Measurements from ENCODE around the gene MAPK8IP3.
A peak's percentile ranks its signal among the peaks of the same experiment; 100 is the strongest.

Gene MAPK8IP3

DNA sequence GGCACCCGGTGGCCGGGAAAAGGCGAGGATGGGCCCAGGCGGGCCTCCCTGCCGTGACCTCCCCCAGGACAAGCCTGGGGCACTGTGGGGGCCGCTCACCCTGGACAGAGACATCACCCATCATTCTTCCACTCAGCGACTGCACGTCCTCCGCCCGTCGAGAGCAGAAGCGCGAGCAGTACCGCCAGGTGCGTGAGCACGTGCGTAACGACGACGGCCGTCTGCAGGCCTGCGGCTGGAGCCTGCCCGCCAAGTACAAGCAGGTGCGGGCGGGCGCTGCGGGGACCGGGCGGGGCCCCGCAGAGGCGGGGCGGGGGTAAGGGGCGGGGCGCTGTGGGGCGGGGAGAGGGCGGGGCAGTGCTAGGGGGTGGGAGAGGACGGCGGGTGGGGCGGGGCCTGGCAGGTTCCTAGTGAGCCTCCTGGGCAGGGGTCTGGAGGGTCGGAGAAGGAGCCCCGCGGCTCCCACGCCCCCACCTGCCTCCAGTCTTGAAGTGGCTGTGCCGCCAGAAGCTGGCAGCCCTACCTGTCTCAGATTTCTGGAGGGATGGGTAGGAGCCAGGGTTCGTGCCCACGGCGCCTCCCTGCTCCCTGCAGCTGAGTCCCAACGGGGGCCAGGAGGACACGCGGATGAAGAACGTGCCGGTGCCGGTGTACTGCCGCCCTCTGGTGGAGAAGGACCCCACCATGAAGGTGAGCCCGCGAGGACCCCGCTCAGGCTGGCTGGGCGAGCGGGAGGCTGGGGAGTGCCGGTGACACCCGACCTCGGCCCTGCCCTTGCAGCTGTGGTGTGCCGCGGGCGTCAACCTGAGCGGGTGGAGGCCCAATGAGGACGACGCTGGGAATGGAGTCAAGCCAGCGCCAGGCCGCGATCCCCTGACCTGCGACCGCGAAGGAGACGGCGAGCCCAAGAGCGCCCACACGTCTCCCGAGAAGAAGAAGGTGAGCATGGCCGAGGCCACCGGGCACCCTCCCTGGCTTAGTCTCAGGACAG lies 57.8 kb downstream of the MAPK8IP3 start:
- Histone ChIP-seq H3K36me3 (replicated peaks in 1 of 2; ENCODE audit: control insufficient read depth in 2 of 2, insufficient read depth in 2 of 2, low read length in 2 of 2) (peaks cover 44 to 83% of the 10 kb centered on the region in 2 donors), H2BK15ac (ENCODE audit: low read length) (no peak overlapping the region)
- DNase-seq (ENCODE audit: low spot score) = peak; percentile 46

DNA sequence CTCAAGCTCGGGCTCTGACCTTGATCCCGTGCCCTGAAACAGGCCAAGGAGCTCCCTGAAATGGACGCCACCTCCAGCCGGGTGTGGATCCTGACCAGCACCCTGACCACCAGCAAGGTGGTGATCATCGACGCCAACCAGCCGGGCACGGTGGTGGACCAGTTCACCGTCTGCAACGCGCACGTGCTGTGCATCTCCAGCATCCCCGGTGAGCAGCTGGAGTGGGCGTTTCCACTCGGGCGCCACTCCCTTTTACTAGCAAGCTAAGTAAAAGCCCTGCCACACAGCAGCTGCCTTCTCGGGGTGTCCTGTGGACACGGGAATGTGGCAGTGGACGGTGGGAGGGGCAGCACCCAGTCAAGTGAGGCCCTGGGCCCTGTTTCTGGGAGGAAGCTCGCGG lies 59.0 kb downstream of the MAPK8IP3 start:
- Histone ChIP-seq H3K4me1 (ENCODE audit: control insufficient read depth in 2 of 2, insufficient read depth in 1 of 2, low read depth in 1 of 2, low read length in 2 of 2) (peaks cover 0 to 11% of the 10 kb centered on the region in 2 donors), H2BK15ac (ENCODE audit: low read length) (no peak overlapping the region), H3K4me3 (ENCODE audit: low read length in 2 of 2) (no peak overlapping the region), H2BK12ac (ENCODE audit: low read length) (no peak overlapping the region), H2BK5ac (ENCODE audit: low read length) (no peak overlapping the region), H2AK5ac (ENCODE audit: low read depth, low read length) (no peak overlapping the region), H4K91ac (ENCODE audit: low read depth, low read length, poor library complexity) (no peak overlapping the region), H3K4ac (ENCODE audit: low read length) (no peak overlapping the region), H3K9ac (ENCODE audit: low read depth, low read length, poor library complexity) (no peak overlapping the region), H3K18ac (ENCODE audit: low read length) (no peak overlapping the region), H3K27ac (replicated peaks; ENCODE audit: low read length) (no peak overlapping the region), H4K8ac (ENCODE audit: low read depth, low read length) (no peak overlapping the region), H3K4me2 (ENCODE audit: insufficient read depth, low read length, poor library complexity, severe bottlenecking) (no peak overlapping the region), H2AFZ (ENCODE audit: low read length) (no peak overlapping the region), H2BK120ac (ENCODE audit: low read depth, low read length) (no peak overlapping the region), H3K36me3 (replicated peaks in 1 of 2; ENCODE audit: control insufficient read depth in 2 of 2, insufficient read depth in 2 of 2, low read length in 2 of 2) (peaks cover 46 to 92% of the 10 kb centered on the region in 2 donors), H3K27me3 (ENCODE audit: control insufficient read depth in 3 of 3, insufficient read depth in 3 of 3, low read depth in 1 of 3, low read length in 3 of 3) (no peaks in the 10 kb centered on the region), H3K79me1 (ENCODE audit: low read depth, low read length) (peaks cover 4% of the 10 kb centered on the region), H3K14ac (ENCODE audit: low read length) (no peak overlapping the region), H3K23ac (ENCODE audit: low read depth, low read length, poor library complexity) (peak overlapping the region; percentile 25), H3K9me3 (replicated peaks in 1 of 2; ENCODE audit: control insufficient read depth in 2 of 2, insufficient read depth in 1 of 2, low read depth in 1 of 2, low read length in 2 of 2) (no peaks in the 10 kb centered on the region)
- WGBS, 2 donors (ENCODE audit: extremely low coverage in 2 of 2, insufficient read length in 2 of 2, insufficient replicate concordance in 1 of 2) = no CpG with 5 or more reads among the region's 21 CpGs
- DNase-seq (ENCODE audit: low spot score) = no peak

More for the DNA sequence above, 57.8 kb downstream of the MAPK8IP3 start:
- H2BK5ac ChIP-seq (ENCODE audit: low read length) = peak overlapping the region; percentile 0
- H3K23ac ChIP-seq (ENCODE audit: low read depth, low read length, poor library complexity) = peak overlapping the region; percentile 91
- no peak overlapping the region for H2AFZ ChIP-seq (ENCODE audit: low read length)
- peaks cover 2% of the 10 kb centered on the region for H3K79me1 ChIP-seq (ENCODE audit: low read depth, low read length)
- peak overlapping the region; percentile 80 for H3K18ac ChIP-seq (ENCODE audit: low read length)
- H3K9ac ChIP-seq (ENCODE audit: low read depth, low read length, poor library complexity) = peak overlapping the region; percentile 44
- no peaks in the 10 kb centered on the region for H3K9me3 ChIP-seq (replicated peaks in 1 of 2; ENCODE audit: control insufficient read depth in 2 of 2, insufficient read depth in 1 of 2, low read depth in 1 of 2, low read length in 2 of 2)
- peak overlapping the region; percentile 18 for H3K4me2 ChIP-seq (ENCODE audit: insufficient read depth, low read length, poor library complexity, severe bottlenecking)
- H2BK12ac ChIP-seq (ENCODE audit: low read length) = no peak overlapping the region
- H2BK120ac ChIP-seq (ENCODE audit: low read depth, low read length) = no peak overlapping the region
- peaks cover 0 to 11% of the 10 kb centered on the region in 2 donors for H3K4me1 ChIP-seq (ENCODE audit: control insufficient read depth in 2 of 2, insufficient read depth in 1 of 2, low read depth in 1 of 2, low read length in 2 of 2)
- no peaks in the 10 kb centered on the region for H3K27me3 ChIP-seq (ENCODE audit: control insufficient read depth in 3 of 3, insufficient read depth in 3 of 3, low read depth in 1 of 3, low read length in 3 of 3)
- H2AK5ac ChIP-seq (ENCODE audit: low read depth, low read length) = peak overlapping the region; percentile 56
- no CpG with 5 or more reads among the region's 81 CpGs for WGBS, 2 donors (ENCODE audit: extremely low coverage in 2 of 2, insufficient read length in 2 of 2, insufficient replicate concordance in 1 of 2)
- no peak overlapping the region for H3K27ac ChIP-seq (replicated peaks; ENCODE audit: low read length)
- peak overlapping the region; percentile 38 for H3K14ac ChIP-seq (ENCODE audit: low read length)
- H3K4ac ChIP-seq (ENCODE audit: low read length) = no peak overlapping the region
- H4K91ac ChIP-seq (ENCODE audit: low read depth, low read length, poor library complexity) = no peak overlapping the region
- H3K4me3 ChIP-seq (ENCODE audit: low read length in 2 of 2) = no peak overlapping the region
- H4K8ac ChIP-seq (ENCODE audit: low read depth, low read length) = no peak overlapping the region

DNA sequence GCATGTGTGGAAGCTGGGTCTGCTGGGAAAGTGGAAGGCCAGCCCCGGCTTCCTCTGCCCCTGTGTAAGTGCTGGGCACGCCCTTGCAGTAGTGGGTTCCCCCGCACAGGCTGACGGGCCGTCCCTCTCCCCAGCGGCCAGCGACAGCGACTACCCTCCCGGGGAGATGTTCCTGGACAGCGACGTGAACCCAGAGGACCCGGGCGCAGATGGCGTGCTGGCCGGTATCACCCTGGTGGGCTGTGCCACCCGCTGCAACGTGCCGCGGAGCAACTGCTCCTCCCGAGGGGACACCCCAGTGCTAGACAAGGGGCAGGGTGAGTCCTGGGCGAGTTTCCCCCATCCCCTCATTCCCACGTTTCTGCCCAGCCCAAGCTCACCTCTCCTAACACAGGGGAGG lies 59.8 kb downstream of the MAPK8IP3 start:
- H2AK5ac ChIP-seq (ENCODE audit: low read depth, low read length) = no peak overlapping the region
- H2BK12ac ChIP-seq (ENCODE audit: low read length) = no peak overlapping the region
- H3K4me3 ChIP-seq (ENCODE audit: low read length in 2 of 2) = no peak overlapping the region
- no CpG with 5 or more reads among the region's 22 CpGs for whole genome bisulfite sequencing, 2 donors (ENCODE audit: extremely low coverage in 2 of 2, insufficient read length in 2 of 2, insufficient replicate concordance in 1 of 2)
- H3K14ac ChIP-seq (ENCODE audit: low read length) = no peak overlapping the region
- peaks cover 5% of the 10 kb centered on the region for H3K79me1 ChIP-seq (ENCODE audit: low read depth, low read length)
- no peak overlapping the region for H2AFZ ChIP-seq (ENCODE audit: low read length)
- peaks cover 0 to 14% of the 10 kb centered on the region in 2 donors for H3K4me1 ChIP-seq (ENCODE audit: control insufficient read depth in 2 of 2, insufficient read depth in 1 of 2, low read depth in 1 of 2, low read length in 2 of 2)
- H4K8ac ChIP-seq (ENCODE audit: low read depth, low read length) = peak overlapping the region; percentile 43
- DNase-seq (ENCODE audit: low spot score) = no peak
- H2BK120ac ChIP-seq (ENCODE audit: low read depth, low read length) = no peak overlapping the region
- H3K4me2 ChIP-seq (ENCODE audit: insufficient read depth, low read length, poor library complexity, severe bottlenecking) = no peak overlapping the region
- no peak overlapping the region for H3K27ac ChIP-seq (replicated peaks; ENCODE audit: low read length)
- H2BK5ac ChIP-seq (ENCODE audit: low read length) = no peak overlapping the region
- no peak overlapping the region for H2BK15ac ChIP-seq (ENCODE audit: low read length)
- H3K27me3 ChIP-seq (ENCODE audit: control insufficient read depth in 3 of 3, insufficient read depth in 3 of 3, low read depth in 1 of 3, low read length in 3 of 3) = no peaks in the 10 kb centered on the region
- H3K18ac ChIP-seq (ENCODE audit: low read length) = no peak overlapping the region
- H4K91ac ChIP-seq (ENCODE audit: low read depth, low read length, poor library complexity) = no peak overlapping the region
- peak overlapping the region; percentile 70 for H3K9ac ChIP-seq (ENCODE audit: low read depth, low read length, poor library complexity)
- H3K4ac ChIP-seq (ENCODE audit: low read length) = no peak overlapping the region
- H3K9me3 ChIP-seq (replicated peaks in 1 of 2; ENCODE audit: control insufficient read depth in 2 of 2, insufficient read depth in 1 of 2, low read depth in 1 of 2, low read length in 2 of 2) = no peaks in the 10 kb centered on the region
- H3K36me3 ChIP-seq (replicated peaks in 1 of 2; ENCODE audit: control insufficient read depth in 2 of 2, insufficient read depth in 2 of 2, low read length in 2 of 2) = peaks cover 43 to 91% of the 10 kb centered on the region in 2 donors
- peak overlapping the region; percentile 80 for H3K23ac ChIP-seq (ENCODE audit: low read depth, low read length, poor library complexity)

DNA sequence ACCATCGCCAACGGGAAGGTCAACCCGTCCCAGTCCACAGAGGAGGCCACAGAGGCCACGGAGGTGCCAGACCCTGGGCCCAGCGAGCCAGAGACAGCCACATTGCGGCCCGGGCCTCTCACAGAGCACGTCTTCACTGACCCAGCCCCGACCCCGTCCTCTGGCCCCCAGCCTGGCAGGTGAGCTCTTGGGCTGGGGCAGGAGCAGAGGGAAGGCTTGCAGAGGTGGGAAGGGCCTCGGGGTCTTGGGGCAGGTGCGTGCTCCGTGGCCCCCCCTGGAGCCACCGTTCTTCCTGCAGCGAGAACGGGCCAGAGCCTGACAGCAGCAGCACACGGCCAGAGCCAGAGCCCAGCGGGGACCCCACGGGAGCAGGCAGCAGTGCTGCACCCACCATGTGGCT lies 60.2 kb downstream of the MAPK8IP3 start:
- peaks cover 43 to 87% of the 10 kb centered on the region in 2 donors for H3K36me3 ChIP-seq (replicated peaks in 1 of 2; ENCODE audit: control insufficient read depth in 2 of 2, insufficient read depth in 2 of 2, low read length in 2 of 2)
- no peaks in the 10 kb centered on the region for H3K9me3 ChIP-seq (replicated peaks in 1 of 2; ENCODE audit: control insufficient read depth in 2 of 2, insufficient read depth in 1 of 2, low read depth in 1 of 2, low read length in 2 of 2)
- no peak overlapping the region for H2BK15ac ChIP-seq (ENCODE audit: low read length)
- no peak overlapping the region for H3K4me3 ChIP-seq (ENCODE audit: low read length in 2 of 2)
- no peak overlapping the region for H2BK5ac ChIP-seq (ENCODE audit: low read length)
- H2BK12ac ChIP-seq (ENCODE audit: low read length) = peak overlapping the region; percentile 41
- DNase-seq (ENCODE audit: low spot score) = no peak
- H2AK5ac ChIP-seq (ENCODE audit: low read depth, low read length) = no peak overlapping the region
- H3K79me1 ChIP-seq (ENCODE audit: low read depth, low read length) = peaks cover 5% of the 10 kb centered on the region
- no peaks in the 10 kb centered on the region for H3K27me3 ChIP-seq (ENCODE audit: control insufficient read depth in 3 of 3, insufficient read depth in 3 of 3, low read depth in 1 of 3, low read length in 3 of 3)
- no peak overlapping the region for H3K27ac ChIP-seq (replicated peaks; ENCODE audit: low read length)
- H2AFZ ChIP-seq (ENCODE audit: low read length) = no peak overlapping the region
- H3K23ac ChIP-seq (ENCODE audit: low read depth, low read length, poor library complexity) = no peak overlapping the region
- H3K14ac ChIP-seq (ENCODE audit: low read length) = no peak overlapping the region
- H2BK120ac ChIP-seq (ENCODE audit: low read depth, low read length) = no peak overlapping the region
- H3K18ac ChIP-seq (ENCODE audit: low read length) = no peak overlapping the region
- H4K91ac ChIP-seq (ENCODE audit: low read depth, low read length, poor library complexity) = no peak overlapping the region
- H3K4me1 ChIP-seq (ENCODE audit: control insufficient read depth in 2 of 2, insufficient read depth in 1 of 2, low read depth in 1 of 2, low read length in 2 of 2) = peaks cover 0 to 14% of the 10 kb centered on the region in 2 donors
- H3K4ac ChIP-seq (ENCODE audit: low read length) = no peak overlapping the region
- no peak overlapping the region for H3K4me2 ChIP-seq (ENCODE audit: insufficient read depth, low read length, poor library complexity, severe bottlenecking)
- WGBS, 2 donors (ENCODE audit: extremely low coverage in 2 of 2, insufficient read length in 2 of 2, insufficient replicate concordance in 1 of 2) = no CpG with 5 or more reads among the region's 19 CpGs
- H4K8ac ChIP-seq (ENCODE audit: low read depth, low read length) = peak overlapping the region; percentile 43
- H3K9ac ChIP-seq (ENCODE audit: low read depth, low read length, poor library complexity) = peak overlapping the region; percentile 70

All from neuronal stem cell (in vitro differentiated cells).